Measurements from ENCODE around the gene PRR36. TPM values are rescaled to one million over a fixed set of nuclear protein-coding genes. Genes with fewer than 3 reads are reported as not detected.

Gene PRR36
- total RNA-seq, 6 donors from 2014 or later: 0.46 to 9.4 (median 2.7) TPM

DNA sequence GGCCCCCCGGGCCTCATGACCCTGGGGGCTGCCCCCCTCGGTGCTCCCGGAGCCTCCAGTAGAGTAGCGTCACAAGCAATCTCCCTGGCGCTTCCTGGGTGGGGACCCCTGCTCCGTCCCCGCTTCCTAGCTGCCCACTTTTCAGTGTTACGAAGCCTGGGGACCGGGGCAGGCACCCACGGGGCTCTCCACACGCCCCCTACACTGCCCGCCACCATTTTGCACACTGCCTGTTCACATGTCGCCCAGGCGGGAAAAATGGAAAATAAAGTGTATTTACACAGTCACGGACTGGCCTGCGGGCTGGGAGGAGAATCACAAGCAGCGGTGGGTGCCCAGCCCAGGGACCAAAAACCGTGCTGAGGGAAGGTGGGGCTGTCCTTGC lies 9.5 kb downstream of the PRR36 start:
- Histone ChIP-seq H3K4me1 (peaks cover 21 to 51% (median 28%) of the 10 kb centered on the region in 4 donors), H3K4me3 (no peak overlapping the region), H3K9me3 (no peaks in the 10 kb centered on the region), H3K36me3 (no peaks in the 10 kb centered on the region), H3K27ac (no peak overlapping the region), H3K27me3 (peaks cover 0 to 19% (median 3%) of the 10 kb centered on the region in 4 donors)
- TF ChIP-seq EP300 (IDR thresholded peaks at IDR 0.05): no peak
- TF ChIP-seq POLR2A (IDR thresholded peaks at IDR 0.05): no peak
- no peak for TF ChIP-seq POLR2AphosphoS5 (IDR thresholded peaks at IDR 0.05)
- TF ChIP-seq, protein P1, sequence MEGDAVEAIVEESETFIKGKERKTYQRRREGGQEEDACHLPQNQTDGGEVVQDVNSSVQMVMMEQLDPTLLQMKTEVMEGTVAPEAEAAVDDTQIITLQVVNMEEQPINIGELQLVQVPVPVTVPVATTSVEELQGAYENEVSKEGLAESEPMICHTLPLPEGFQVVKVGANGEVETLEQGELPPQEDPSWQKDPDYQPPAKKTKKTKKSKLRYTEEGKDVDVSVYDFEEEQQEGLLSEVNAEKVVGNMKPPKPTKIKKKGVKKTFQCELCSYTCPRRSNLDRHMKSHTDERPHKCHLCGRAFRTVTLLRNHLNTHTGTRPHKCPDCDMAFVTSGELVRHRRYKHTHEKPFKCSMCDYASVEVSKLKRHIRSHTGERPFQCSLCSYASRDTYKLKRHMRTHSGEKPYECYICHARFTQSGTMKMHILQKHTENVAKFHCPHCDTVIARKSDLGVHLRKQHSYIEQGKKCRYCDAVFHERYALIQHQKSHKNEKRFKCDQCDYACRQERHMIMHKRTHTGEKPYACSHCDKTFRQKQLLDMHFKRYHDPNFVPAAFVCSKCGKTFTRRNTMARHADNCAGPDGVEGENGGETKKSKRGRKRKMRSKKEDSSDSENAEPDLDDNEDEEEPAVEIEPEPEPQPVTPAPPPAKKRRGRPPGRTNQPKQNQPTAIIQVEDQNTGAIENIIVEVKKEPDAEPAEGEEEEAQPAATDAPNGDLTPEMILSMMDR (IDR thresholded peaks at IDR 0.05): no peak
- ATAC-seq (ENCODE audit: low FRiP score in 2 of 2): no peak
- 57 to 70% methylated on average over 13 to 17 of the region's 18 CpGs for WGBS, 2 donors
- DNase-seq: peak in 1 of 2 donors; percentile 30

DNA sequence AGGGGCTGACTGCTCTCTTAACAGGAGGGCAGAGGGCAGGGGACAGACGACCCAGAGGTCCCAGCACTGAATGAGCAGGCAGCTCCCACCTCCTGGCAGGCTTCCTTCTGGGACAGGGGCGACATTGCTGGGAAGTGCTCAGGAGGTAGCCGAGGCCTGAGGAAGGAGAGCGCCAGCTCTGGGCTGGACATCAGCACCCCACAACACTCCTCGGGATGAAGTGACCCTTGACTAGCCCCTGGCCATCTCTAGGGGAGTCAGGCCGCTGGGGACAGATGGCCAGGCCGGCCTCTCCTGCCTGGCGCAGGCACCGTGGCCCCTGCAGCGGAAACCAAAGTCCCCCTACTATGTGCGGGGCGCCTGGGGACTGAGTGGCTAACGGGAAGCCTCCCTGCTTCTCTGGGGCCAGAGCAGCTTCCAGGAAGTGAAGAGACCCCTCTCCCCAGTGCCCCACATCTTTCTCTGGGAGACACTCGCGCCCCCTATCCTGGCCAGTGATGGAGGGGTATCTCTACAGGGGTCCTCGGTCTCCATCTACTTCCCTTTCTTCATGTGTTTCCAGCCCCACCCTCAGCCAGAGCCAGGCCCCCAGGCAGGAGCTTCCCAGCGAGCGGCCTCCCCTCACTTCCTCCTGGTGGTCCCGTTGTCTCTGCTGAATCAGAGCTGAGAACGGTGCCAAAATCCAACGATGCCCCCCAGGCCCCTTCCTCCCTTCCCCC lies 10.1 kb downstream of the PRR36 start:
- H3K9me3 ChIP-seq: no peaks in the 10 kb centered on the region
- peaks cover 0 to 19% (median 3%) of the 10 kb centered on the region in 4 donors for H3K27me3 ChIP-seq
- H3K4me1 ChIP-seq: peaks cover 17 to 45% (median 23%) of the 10 kb centered on the region in 4 donors
- DNase-seq (peak in 1 of 2 donors; percentile 61), ATAC-seq (ENCODE audit: low FRiP score in 2 of 2) (no peak)
- no peak overlapping the region for H3K27ac ChIP-seq
- H3K4me3 ChIP-seq: no peak overlapping the region
- TF ChIP-seq EP300 (IDR thresholded peaks at IDR 0.05): no peak
- TF ChIP-seq POLR2AphosphoS5 (IDR thresholded peaks at IDR 0.05): no peak
- peaks cover 0 to 4% (median 0%) of the 10 kb centered on the region in 4 donors for H3K36me3 ChIP-seq
- WGBS, 2 donors: 74 to 81% methylated on average over 8 to 18 of the region's 21 CpGs

DNA sequence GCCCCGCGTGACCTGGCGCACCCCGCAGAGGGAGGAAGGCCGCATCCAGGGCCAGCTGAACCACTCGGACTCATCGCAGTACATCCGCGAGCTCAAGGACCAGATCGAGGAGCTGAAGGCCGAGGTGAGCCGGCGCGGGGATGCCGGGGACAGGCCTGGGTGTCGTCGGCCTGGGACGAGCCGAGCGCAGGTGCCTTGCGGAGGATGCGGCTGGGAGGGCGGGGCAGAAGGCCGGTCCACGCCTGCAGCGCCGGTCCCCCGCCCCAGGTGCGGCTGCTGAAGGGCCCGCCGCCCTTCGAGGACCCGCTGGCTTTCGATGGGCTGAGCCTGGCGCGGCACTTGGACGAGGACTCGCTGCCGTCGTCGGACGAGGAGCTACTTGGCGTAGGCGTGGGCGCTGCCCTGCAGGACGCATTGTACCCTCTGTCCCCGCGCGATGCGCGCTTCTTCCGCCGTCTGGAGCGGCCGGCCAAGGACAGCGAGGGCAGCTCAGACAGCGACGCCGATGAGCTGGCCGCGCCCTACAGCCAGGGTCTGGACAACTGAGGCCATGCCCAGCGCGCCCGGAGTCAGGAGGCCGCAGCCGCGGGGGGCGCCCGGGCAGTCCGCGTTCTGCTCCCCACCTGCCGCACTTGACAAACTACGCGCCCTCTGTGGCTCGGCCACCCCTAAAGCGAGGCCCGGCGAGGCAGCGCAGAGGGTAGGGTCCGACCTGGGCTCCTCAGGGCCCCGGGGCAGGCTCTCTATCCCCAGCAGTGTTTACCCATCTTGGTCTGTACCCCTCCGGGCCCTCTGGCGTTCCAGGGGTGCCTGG lies 10.8 kb downstream of the PRR36 start:
- H3K9me3 ChIP-seq: no peaks in the 10 kb centered on the region
- DNase-seq (no peak), ATAC-seq (ENCODE audit: low FRiP score in 2 of 2) (no peak)
- peak overlapping the region in 3 of 4 donors; percentile 8 to 44 (median 13) for H3K4me3 ChIP-seq
- peaks cover 0 to 19% (median 3%) of the 10 kb centered on the region in 4 donors for H3K27me3 ChIP-seq
- TF ChIP-seq POLR2A (IDR thresholded peaks at IDR 0.05) (no peak), POLR2AphosphoS5 (IDR thresholded peaks at IDR 0.05) (no peak), EP300 (IDR thresholded peaks at IDR 0.05) (no peak)
- TF ChIP-seq, protein P1 (IDR thresholded peaks at IDR 0.05): no peak
- H3K27ac ChIP-seq: no peak overlapping the region
- H3K36me3 ChIP-seq: peaks cover 0 to 6% (median 1%) of the 10 kb centered on the region in 4 donors
- WGBS, 2 donors: 73 to 87% methylated on average over 34 to 73 of the region's 83 CpGs
- peaks cover 10 to 38% (median 15%) of the 10 kb centered on the region in 4 donors for H3K4me1 ChIP-seq

DNA sequence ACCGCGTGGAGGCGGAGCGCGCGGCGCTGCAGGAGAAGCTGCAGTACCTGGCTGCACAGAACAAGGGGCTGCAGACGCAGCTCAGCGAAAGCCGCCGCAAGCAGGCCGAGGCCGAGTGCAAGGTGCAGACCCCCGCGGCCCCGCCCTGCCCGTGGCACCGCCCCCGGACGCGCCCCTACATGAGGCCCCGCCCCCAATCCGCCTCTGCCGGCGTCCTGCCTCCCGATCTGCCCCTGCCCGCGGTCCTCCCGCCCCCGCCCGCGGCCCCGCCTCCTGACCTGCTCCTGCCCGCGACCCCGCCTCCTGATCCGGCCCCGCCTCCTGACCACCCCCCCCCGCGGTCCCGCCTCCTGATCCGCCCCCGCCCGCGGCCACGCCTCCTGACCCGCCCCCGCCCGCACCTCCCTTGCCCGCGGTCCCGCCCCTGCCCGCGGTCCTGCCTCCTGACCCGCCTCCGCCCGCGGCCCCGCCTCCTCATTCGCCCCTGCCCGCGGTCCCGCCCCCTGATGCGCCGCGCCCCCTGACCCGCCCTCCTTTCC lies 11.7 kb downstream of the PRR36 start:
- peaks cover 9 to 32% (median 13%) of the 10 kb centered on the region in 4 donors for H3K4me1 ChIP-seq
- peaks cover 0 to 18% (median 3%) of the 10 kb centered on the region in 4 donors for H3K27me3 ChIP-seq
- H3K9me3 ChIP-seq: no peaks in the 10 kb centered on the region
- WGBS, 2 donors: 17% methylated on average over 16 of the region's 67 CpGs; no CpG with 5 or more reads in 1 of the 2 donors
- peaks cover 0 to 6% (median 3%) of the 10 kb centered on the region in 4 donors for H3K36me3 ChIP-seq
- DNase-seq (peak; percentile 74 to 94), ATAC-seq (ENCODE audit: low FRiP score in 2 of 2) (peak in 1 of 2 donors; percentile 54)
- H3K4me3 ChIP-seq: peak overlapping the region in 3 of 4 donors; percentile 13 to 44 (median 38)
- H3K27ac ChIP-seq: no peak overlapping the region
- TF ChIP-seq POLR2A (IDR thresholded peaks at IDR 0.05): no peak
- no peak for TF ChIP-seq EP300 (IDR thresholded peaks at IDR 0.05)
- TF ChIP-seq, protein P1 (IDR thresholded peaks at IDR 0.05): no peak
- no peak for TF ChIP-seq POLR2AphosphoS5 (IDR thresholded peaks at IDR 0.05)
